ENCODE measurements around the gene APOL4. TPM values are rescaled to one million over a fixed set of nuclear protein-coding genes. Genes with fewer than 3 reads are reported as not detected.
A peak's percentile ranks its signal among the peaks of the same experiment; 100 is the strongest.
"Not testable (repeated sequence)": the region's sequence is repeated elsewhere in the genome, so short reads cannot be mapped to it uniquely, and the experiment has no call there.

APOL4 gene
- total and polyA plus RNA-seq, 8 donors: 0.28 to 4.1 (median 1.5) TPM

DNA sequence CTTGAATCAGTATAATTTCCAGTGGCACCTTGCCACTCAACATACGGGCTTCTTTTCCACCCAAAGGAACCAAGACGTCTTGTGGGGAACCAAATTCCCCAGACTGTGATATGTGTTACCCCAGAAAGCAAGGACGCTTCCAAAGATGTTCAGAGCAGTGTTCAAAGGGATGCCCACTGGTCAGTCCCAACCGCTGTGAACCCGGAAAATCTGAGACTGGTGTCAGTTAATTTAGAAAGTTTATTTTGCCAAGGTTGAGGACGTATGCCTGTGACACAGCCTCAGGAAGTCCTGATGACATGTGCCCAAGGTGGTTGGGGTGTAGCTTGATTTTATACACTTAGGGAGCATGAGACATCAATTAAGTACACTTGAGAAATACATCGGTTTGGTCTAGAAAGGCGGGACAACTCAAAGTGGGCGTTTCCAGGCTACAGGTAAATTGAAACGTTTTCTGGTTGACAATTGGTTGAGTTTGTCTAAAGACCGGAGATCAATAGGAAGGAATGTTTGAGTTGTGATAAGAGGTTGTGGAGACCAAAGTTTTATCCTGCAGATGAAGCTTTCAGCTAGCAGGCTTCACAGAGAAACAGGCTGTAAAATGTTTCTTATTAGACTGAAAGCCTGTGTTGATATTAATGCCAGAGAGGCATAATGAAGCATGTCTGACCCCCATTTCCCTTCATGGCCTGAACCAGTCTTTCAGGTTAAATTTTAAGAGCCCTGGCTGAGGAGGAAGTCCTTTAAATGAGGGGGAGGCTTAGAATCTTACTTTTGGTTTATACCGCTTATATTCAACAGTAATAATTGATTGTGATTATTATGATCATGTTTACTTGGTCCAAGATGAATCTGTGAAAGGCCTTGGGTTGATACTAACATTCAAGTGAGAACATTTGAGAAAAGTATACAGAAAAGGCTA is 47.8 kb downstream of the APOL4 start:
- no peak for FAIRE-seq
- H3K4me1 ChIP-seq: peaks cover 8 to 20% (median 13%) of the 10 kb centered on the region in 3 donors
- no peak for DNase-seq
- peak overlapping the region in 1 of 4 donors; percentile 2 for H3K4me3 ChIP-seq
- H3K27ac ChIP-seq: peak overlapping the region in 1 of 4 donors; percentile 28
- H3K27me3 ChIP-seq: no peaks in the 10 kb centered on the region
- TF ChIP-seq CTCF (IDR thresholded peaks at IDR 0.05): no peak
- ATAC-seq: peak; percentile 3 to 63 (median 49)
- H3K36me3 ChIP-seq: no peaks in the 10 kb centered on the region
- 25 to 27% methylated on average over 12 of the region's 12 CpGs for WGBS, 2 donors
- intact Hi-C loops (cut with DNase I): no loop called here
- H3K9me3 ChIP-seq: no peaks in the 10 kb centered on the region

DNA sequence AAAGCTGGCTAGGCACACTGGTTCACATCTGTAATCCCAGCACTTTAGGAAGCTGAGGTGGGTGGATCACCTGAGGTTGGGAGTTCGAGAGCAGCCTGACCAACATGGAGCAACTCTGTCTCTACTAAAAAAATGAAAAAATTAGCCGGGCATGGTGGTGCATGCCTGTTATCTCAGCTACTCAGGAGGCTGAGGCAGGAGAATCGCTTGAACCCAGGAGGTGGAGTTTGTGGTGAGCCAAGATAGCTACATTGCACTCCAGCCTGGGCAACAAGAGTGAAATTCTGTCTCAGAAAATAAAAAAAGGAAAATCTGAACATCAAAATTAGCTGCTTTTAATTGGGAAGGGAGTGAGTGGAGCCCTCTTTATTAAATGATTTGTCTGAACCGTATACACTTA is 48.8 kb downstream of the APOL4 start:
- intact Hi-C loops (cut with DNase I); H3K27ac ChIP-seq; H3K9me3 ChIP-seq; FAIRE-seq; DNase-seq; H3K36me3 ChIP-seq; ATAC-seq; H3K27me3 ChIP-seq: not testable (repeated sequence)
- 57 to 66% methylated on average over 4 of the region's 4 CpGs for WGBS, 2 donors
- peaks cover 8 to 20% (median 13%) of the 10 kb centered on the region in 3 donors for H3K4me1 ChIP-seq
- peak overlapping the region in 1 of 4 donors; percentile 2 for H3K4me3 ChIP-seq

GRCh38 chr22:36152088-36152487 is 49.5 kb downstream of the APOL4 start:
- Histone ChIP-seq H3K4me3 (no peak overlapping the region), H3K27ac (no peak overlapping the region), H3K36me3 (no peaks in the 10 kb centered on the region), H3K9me3 (no peaks in the 10 kb centered on the region), H3K27me3 (no peaks in the 10 kb centered on the region), H3K4me1 (peaks cover 8 to 18% (median 13%) of the 10 kb centered on the region in 3 donors)
- intact Hi-C loops (cut with DNase I): no loop called here
- no peak for ATAC-seq
- FAIRE-seq: no peak
- no peak for TF ChIP-seq CTCF (IDR thresholded peaks at IDR 0.05)
- 67 to 77% methylated on average over 3 of the region's 3 CpGs for WGBS, 2 donors
- no peak for DNase-seq

GRCh38 chr22:36151006-36151595 is 50.5 kb downstream of the APOL4 start:
- ATAC-seq (no peak), DNase-seq (no peak), FAIRE-seq (no peak)
- H3K4me3 ChIP-seq: no peak overlapping the region
- no peak overlapping the region for H3K27ac ChIP-seq
- intact Hi-C loops (cut with DNase I): no loop called here
- H3K27me3 ChIP-seq: no peaks in the 10 kb centered on the region
- WGBS, 2 donors: 87 to 88% methylated on average over 3 of the region's 3 CpGs
- no peaks in the 10 kb centered on the region for H3K36me3 ChIP-seq
- H3K4me1 ChIP-seq: peaks cover 8 to 15% (median 13%) of the 10 kb centered on the region in 3 donors
- H3K9me3 ChIP-seq: no peaks in the 10 kb centered on the region
- no peak for TF ChIP-seq CTCF (IDR thresholded peaks at IDR 0.05)

GRCh38 chr22:36149441-36149840 is 52.2 kb downstream of the APOL4 start:
- no peak for ATAC-seq
- Histone ChIP-seq H3K27me3 (no peaks in the 10 kb centered on the region), H3K4me3 (no peak overlapping the region), H3K36me3 (no peaks in the 10 kb centered on the region), H3K4me1 (peaks cover 8 to 13% (median 11%) of the 10 kb centered on the region in 3 donors), H3K9me3 (no peaks in the 10 kb centered on the region), H3K27ac (no peak overlapping the region)
- DNase-seq: no peak
- TF ChIP-seq CTCF (IDR thresholded peaks at IDR 0.05): no peak
- no peak for FAIRE-seq
- intact Hi-C loops (cut with DNase I): loop anchor here in 1 of 3 donors (5.0 kb wide), 1 partner anchor 33 kb away; no protein-coding TSS in a partner anchor
- 63 to 73% methylated on average over 4 of the region's 4 CpGs for whole genome bisulfite sequencing, 2 donors

Data from pancreas (tissue), 10 donors.